ENCODE data around the gene FAT2.

GRCh38 chr5:151578326-151579025, 12.7 kb downstream of the FAT2 start:
- TF ChIP-seq YY1 (IDR thresholded peaks at IDR 0.05; ENCODE audit: insufficient read depth, insufficient read length) (no peak), ZNF274 (IDR thresholded peaks at IDR 0.05; ENCODE audit: low read depth, low read length) (no peak)
